Ramos (cell line): ENCODE data around the gene REXO4.

Experiments
- in situ Hi-C: fragments of 300-500 bp; cut with MboI; formaldehyde crosslinking; loops from one replicate; pipeline ENCODE4 v1.14.3; 2022; ENCODE audit warnings: low sequenced_read_pairs; ENCODE audit not compliant: unreplicated experiment

REXO4 gene

DNA sequence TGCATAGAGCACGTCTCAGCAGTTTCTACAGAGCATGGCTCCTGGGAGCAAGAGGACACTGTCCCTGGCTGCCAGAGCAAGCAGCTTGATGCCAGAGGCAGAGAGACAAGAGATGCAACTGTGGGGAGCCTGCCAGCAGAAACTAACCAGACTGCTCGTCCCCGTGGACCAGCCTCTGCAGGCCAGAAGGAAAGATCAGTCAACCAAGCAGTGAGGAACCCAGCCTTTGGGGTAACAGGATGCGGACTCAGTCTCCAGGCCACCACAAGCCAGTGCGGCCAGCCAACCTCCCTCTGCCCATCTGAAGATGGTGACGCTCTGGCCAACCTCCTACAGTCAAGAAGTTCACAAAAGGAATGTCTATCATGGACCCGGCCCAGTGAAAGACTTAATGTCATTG, 45.7 kb downstream of the REXO4 start:
- in situ Hi-C loops, result no loop called here

DNA sequence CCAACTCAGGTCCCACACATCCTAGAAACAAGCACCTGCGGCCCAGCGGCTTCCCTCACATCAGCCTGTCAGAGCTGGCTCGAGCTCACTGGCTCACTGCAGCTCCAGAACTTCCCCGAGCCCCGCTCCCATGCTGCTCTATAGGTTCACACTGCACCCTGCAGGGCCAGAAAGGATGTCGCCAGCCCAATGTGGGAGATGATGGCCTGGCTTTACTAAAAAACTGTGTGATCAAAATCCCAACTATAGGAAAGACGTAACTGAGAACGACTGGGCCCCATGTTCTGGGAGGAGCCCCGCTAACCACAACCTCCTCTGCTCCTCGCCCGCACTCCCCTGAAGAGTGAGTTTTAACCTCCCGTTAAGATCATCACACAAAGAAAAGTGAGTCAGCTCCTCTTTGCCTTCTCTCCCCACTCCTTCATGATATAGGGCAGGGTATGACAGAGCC, 46.5 kb downstream of the REXO4 start:
- in situ Hi-C loops, result no loop called here

DNA sequence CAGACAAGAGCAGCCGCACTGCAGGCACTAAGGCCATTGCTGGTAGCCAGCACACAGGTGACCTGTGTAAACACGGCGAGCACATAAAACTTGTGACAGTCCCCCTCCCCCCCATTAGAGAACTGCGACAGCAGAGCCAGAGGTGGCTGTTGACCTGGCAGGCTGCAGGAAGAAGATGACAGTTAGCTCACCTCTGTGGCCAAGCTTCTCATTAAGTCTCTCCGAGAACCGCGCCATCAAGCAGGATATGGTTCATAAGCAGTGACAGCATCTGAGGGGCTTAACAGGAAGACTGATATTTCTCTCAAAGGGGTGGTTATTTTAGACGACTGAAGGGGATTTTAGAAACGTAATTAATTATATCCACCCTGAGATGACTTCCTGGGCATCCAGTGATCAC, 47.1 kb downstream of the REXO4 start:
- in situ Hi-C loops, result no loop called here

DNA sequence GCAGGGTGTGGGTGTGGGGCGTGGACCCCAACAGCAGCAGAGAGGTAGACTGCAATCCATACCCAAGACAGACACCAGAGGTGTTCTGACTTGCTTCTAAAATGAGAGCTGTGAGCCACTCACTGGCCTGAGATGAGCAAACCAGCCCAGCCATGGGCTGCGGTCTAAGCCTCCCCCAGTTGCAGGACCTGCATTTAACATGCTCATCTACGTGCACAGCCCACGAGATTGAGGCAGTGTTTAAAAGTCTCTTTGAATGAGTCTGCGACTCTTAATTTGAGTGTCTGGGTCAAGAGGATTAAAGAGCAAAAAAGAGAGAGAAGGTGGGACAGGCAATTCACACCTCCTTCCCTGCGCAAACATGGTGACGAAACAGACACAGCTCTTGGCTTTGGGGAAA, 47.9 kb downstream of the REXO4 start:
- in situ Hi-C loops, result no loop called here

DNA sequence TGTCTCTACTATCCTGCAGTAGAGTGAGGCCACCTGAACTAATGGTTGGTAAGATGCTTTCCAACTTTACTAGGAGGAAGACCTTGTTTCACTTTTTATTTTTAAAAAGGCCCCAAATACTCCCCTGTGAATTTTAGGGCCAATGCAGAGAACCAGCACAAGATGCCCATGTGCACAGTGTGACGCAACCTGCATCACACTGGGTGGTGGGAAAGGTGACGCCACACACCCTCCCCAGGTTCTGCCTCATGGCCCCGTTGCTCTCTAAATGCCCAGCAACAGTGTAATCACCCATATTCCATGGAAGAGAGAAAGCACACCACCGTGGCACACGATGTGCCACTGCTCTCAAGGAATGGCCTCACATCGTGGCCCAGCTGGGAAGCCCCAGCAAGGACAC, 48.4 kb downstream of the REXO4 start:
- in situ Hi-C loops, result no loop called here

DNA sequence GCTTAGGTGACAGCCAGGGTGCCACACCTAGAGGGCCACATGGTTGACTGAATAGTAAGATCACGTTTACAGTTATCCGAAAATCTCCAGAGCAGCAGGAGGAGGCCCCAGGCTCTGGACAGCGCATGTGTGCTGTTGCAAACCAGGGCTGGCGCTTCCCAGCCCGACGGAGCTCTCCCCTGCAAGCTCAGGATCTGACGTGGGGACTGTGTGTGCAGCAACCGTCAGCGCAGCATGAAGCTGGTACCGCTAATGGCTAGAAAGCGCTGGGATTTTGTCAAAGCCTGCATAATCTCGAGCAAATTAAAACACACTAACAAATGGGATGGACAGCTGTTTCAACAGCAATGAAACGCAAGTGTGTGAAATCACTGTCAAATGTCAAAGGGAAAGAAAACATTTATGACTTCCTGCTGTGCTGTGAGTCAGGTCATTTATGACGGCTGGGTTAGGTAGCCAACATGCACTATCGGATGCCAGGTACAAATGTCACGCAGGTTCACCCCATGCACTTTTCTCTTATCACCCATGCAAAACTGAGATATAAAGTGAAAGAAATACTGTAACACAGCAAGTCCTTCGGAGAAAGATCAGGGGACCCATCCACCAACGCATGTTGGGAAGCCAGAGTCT, 49.4 kb downstream of the REXO4 start:
- in situ Hi-C loops, result no loop called here

DNA sequence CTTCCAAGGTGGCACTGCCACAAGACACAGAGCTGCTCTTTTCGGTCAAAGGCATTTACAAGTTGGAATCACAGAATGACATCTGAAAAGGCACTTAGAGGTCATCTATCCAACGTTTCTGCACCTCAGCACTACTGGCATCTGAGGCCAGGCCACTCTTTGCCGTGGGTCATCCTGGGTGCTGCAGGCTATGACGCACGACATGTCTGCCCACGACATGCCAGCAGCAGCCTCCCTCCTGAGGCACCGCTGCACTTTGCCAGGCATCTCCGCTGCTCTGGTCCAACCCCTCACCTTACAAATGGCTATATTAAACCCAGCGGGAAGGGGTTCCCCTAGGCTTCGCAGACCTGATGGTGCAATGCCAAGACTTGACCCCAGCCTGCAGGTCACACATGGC, 50.0 kb downstream of the REXO4 start:
- in situ Hi-C loops, result no loop called here

DNA sequence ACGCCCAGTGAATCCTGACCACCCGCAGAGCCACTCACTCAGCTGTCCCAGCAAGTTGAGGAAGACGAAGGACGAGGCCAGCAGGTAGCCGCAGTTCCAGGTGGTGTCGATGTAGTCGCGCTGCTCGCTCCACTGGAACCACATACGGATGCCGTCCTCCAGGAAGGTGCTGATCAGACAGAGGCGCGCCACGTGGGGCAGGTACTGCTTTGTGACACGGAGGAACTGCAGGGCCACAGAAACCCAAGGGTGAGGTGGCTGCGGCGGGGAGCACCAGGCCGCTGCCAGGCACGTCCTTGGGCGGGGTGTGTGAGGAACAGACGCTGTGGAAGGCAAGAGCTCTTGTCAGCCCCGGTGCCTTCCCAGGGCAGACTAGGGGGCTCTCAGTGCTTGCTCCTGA, 50.6 kb downstream of the REXO4 start:
- in situ Hi-C loops, result no loop called here

DNA sequence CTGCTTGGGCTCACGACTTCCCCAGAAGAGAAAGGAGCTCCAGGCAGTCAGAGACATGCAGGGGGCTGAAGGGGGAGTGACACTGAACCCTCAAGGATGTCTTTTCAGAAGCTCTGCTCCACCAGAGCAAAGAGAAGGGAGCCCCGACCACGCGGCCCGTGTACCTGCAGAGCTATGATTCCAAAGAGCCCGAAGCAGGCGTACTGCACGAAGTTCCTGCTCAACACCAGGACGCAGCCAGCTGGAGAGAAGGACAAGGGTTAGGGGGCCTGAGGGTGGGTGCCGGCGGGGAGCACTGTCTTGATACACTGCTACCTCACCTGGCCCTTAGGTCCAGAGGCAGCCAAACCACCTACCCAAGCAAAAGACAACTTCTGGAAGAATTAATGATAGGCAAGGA, 51.4 kb downstream of the REXO4 start:
- in situ Hi-C loops, result no loop called here

DNA sequence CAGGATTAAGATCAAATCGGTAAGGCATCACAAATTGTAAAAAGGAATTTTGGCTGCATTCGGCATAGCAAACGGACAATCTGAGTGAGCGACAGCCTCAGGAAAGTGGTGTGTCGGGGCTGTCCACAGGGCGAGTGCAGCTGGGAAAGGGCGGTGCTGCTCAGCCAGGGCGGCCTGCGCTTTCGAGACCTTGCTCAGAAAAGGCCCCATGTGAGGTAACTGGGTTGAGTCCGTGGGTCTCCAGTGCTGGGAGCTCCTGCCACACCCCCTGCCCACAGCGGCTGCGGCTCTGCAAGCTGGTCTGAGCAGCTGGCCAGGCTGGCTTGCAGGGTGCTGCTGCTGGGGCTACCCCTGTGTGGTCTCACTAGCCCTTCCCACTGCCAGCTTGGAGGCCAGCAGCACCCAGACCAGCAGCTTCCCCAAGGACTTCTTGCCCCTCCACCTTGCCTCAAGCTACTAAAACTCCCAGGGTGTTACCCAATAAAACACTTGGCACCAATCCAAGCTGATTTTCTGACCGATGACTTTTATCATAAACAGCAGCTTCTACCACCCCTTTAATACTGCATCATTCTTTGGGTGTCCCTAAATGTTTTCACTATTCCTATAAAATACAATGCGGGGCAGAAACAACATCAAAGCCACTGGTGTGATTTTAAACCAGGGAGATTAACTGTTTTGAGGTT, 55.3 kb downstream of the REXO4 start:
- in situ Hi-C loops, result no loop called here

DNA sequence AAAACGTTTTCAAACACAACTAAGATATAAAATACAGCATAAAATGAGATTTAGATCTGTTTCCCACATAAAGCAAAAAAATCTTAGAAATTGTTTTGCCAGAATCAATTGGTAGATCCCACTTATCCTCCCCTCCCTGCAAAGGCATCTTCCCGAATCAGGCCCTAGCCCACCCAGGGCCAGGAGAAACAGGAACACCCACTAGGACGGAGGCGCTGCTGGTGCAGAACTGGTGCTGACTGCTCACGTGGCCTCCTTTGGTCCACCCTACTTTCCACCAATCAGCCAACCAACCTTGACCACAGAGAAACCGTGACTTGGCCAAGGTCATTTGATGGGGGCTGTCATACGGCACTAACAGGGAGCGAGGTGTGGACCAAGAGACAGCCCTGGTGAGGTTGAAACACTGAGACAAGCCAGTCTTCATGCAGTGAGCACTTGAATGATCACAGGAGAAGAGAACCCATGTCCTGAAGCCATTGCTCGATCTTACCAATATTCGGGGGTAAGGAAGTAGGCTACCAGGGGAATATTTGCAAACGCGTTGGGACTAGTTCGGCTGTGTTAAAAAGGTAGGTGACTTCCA, 56.2 kb downstream of the REXO4 start:
- in situ Hi-C loops, result no loop called here

DNA sequence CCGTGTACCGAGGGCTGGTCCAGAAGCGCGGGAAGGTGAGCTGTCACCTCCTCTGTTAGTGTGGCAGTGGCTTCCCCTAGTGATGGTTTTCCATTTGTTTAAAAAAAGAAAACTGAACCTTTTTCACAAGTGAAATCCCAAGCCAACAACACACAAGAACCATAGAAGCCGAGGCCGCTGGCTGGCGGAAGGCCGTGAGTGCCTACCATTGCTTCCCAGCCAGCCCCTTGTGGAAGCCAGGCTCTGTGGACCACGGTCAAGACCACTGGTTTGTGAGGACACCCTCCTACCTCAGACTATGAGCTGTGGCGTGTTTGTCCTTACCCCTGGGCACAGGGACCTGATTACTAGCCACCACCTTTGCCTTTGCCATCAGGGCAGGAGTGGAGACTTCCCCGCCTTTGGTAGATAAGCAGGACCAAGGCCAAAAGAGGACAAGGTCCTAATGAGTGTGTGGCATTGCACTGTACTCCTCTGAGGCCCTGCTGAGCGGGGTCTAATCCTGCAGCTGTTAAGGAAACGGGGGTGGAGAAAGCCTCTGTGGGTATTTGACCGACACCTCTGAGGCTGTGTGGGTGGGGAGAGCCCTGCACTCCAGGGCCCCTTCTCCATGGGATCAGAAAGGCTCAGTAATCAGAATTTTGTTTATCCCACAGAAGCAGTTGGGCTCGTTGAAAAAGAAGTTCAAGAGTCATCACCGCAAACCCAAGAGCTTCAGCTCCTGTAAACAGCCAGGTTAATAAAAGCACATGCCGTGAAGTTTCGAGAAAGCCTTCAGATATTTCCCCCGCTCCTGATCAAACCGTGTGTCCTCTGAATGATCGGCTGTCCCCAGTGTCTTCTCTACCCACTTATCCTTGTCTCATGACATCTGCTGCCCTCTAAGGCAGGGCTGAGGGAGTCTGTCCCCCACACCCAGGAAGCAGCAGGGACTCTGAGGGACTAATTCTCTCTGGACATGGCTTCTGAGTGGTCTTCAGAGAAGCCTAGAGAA, 57.1 kb downstream of the REXO4 start:
- in situ Hi-C loops, result no loop called here

DNA sequence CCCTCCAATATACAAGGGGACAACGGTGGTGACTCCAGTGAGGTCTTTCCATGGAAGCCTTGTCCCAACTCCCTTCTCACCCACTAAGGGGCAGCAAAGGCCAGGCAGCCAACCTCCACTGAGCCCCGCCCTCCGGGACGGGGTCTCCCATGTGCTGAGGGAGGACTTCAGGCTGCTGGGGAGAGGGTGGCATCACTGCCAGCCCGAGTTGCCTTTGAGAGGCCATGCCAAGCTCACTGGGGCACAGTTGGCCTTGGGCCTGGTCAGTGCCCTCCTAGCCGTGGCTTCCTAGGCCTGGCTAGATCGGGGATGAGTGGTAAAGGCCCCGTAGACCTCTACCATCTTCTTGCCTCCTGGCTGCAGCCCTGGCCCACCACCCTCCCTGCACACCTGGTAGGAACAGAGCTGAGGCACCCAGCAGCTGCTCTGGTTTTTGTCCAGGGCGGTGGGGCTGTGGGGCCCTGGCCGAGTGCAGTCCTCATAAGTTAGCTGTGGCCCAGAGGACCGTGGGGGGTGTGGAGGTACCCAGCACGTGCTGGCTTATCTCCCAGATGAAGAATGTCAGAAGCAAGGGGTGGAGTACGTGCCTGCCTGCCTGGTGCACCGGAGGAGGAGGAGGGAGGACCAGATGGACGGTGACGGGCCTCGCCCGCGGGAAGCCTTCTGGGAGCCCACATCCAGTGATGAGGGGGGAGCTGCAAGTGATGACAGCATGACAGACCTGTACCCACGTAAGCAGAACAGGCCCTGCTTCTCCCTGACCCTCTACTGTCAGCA, 58.2 kb downstream of the REXO4 start:
- in situ Hi-C loops, result no loop called here

DNA sequence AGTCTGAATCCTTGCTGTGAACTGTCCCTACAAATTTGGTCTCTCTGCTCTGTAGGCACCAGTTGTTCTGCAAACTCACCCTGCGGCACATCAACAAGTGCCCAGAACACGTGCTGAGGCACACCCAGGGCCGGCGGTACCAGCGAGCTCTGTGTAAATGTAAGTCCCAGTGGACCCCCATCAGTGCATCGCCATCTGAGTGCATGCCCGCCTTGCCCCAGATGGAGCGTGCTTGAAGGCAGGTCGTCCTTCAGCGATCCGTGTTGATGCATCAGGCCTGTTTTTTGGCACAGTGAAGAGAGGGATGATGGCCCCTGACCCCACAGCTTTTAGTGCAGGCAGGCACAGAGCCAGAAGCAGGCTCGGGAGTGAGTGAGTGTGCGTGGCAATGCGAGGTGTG, 60.2 kb downstream of the REXO4 start:
- in situ Hi-C loops, result no loop called here

DNA sequence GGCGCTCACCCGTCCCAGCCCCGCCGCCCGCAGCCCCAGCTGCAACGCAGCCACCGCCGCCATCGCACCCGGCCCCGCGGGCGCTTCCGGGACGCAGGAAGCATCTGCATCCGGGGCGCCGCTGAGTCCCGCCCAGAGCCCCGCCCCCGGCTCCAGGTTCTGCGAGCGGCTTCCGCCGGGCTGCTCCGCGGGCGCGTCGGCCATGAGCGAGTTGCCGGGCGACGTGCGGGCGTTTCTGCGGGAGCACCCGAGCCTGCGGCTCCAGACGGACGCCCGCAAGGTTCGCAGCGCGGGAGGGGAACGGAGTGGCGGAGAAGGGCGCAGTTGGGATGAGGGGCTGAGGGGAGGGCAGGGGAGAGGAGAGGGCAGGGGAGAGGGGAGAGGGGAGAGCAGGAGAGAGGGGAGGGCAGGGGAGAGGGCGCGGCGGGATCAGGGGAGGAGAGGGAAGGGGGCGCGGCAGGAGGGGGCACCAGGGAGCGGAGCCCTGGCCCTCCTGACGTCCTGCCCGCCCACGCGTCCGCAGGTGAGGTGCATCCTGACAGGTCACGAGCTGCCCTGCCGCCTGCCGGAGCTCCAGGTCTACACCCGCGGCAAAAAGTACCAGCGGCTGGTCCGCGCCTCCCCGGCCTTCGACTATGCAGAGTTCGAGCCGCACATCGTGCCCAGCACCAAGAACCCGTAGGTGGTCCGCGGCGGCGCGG, 61.3 kb downstream of the REXO4 start, which contains the start of the genes SURF1 and SURF2:
Gene SURF1 (minus strand): TSS at position 97 of the 701 bp plus-strand sequence. CDS start 34 bp downstream, at position 63.
Gene SURF2 (plus strand): TSS at position 160 of the 701 bp plus-strand sequence. CDS start 43 bp downstream, at position 203.
- in situ Hi-C loops, result no loop called here
